Right cardiac atrium (tissue), 5 donors: ENCODE measurements around the gene MAGEH1. TPM values are rescaled to one million over a fixed set of nuclear protein-coding genes. Genes with fewer than 3 reads are reported as not detected.
A peak's percentile ranks its signal among the peaks of the same experiment; 100 is the strongest.
"Not testable (repeated sequence)": the region's sequence is repeated elsewhere in the genome, so short reads cannot be mapped to it uniquely, and the experiment has no call there.

Experiments
- ATAC-seq, 2 donors: fragments of 200-7000 bp; cut with Tn5 transposase; one replicate each; pipeline versions ENCODE4 v1.8.0 to v1.9.1; 2020; ENCODE audit warnings: moderate library complexity in 2 of 2, mild to moderate bottlenecking in 1 of 2
- DNase-seq, 3 donors: peaks; one replicate each; pipeline ENCODE4 v3.0.0-alpha.2; 2020
- H3K27ac ChIP-seq: one replicate; pipeline ENCODE4 v1.5.1; 2013; ENCODE audit warnings: mild to moderate bottlenecking, low read length, control low read depth, moderate library complexity
- H3K27me3 ChIP-seq: one replicate; pipeline ENCODE4 v1.6.1; 2013; ENCODE audit not compliant: control insufficient read depth, insufficient read depth
- H3K4me1 ChIP-seq: one replicate; pipeline ENCODE4 v1.6.1; 2013; ENCODE audit warnings: low read length; ENCODE audit not compliant: control insufficient read depth, insufficient read depth
- H3K4me3 ChIP-seq: one replicate; pipeline ENCODE4 v1.5.1; 2013; ENCODE audit warnings: low read length, control low read depth
- H3K9me3 ChIP-seq: one replicate; pipeline ENCODE4 v1.6.1; 2013; ENCODE audit warnings: low read length; ENCODE audit not compliant: control insufficient read depth
- WGBS: extraction: QIAGEN DNeasy Blood & Tissue Kit; methylation state at CpG from one replicate; pipeline ENCODE4 v1.1.7; 2013; 5-methylcytosine and 5-hydroxymethylcytosine counted together
- intact Hi-C, 4 donors: fragments of 100-400 bp; cut with DNase I; formaldehyde crosslinking; loops; one replicate each; pipeline versions ENCODE4 v1.11.0 to v1.14.0; 2022 to 2023
- polyA plus RNA-seq: library from polyadenylated mRNA; stranded (reverse); fragments of 200-250 nt; gene quantifications from one replicate; pipeline ENCODE4 v1.2.3, GENCODE V29; 2013
- total RNA-seq, 4 donors: library from RNA; stranded (reverse); fragmentation: NEBNext Ultra II Directional; extraction: Animal tissue kit (Norgen Biotek cat#: 25700); gene quantifications; one replicate each; pipeline ENCODE4 v1.2.1, GENCODE V29; 2021
- donor health status: healthy with polysubstance abuse.
- donor health status: DM: no; HTN: yes; CAD: no.
- donor health status: DM: no; HTN: no; CAD: no.
- donor health status: DM: no; HTN: yes; CAD: no; lungs with severe emphysema.
- donor health status: DM: yes; HTN: yes; CAD: no.

Gene MAGEH1
- total and polyA plus RNA-seq, 5 donors = 21.1 to 26.8 (median 22.1) TPM

GRCh38 chrX:55464050-55464449, 12.1 kb downstream of the MAGEH1 start:
- no CpG with 5 or more reads among the region's 5 CpGs for WGBS
- H3K4me1 ChIP-seq, H3K4me3 ChIP-seq, H3K9me3 ChIP-seq, H3K27me3 ChIP-seq, intact Hi-C loops, H3K27ac ChIP-seq, DNase-seq: not testable (repeated sequence)
- ATAC-seq = peak in 1 of 2 donors; percentile 50

- no CpG with 5 or more reads among the region's 5 CpGs for WGBS
- H3K4me3 ChIP-seq, H3K27ac ChIP-seq, H3K4me1 ChIP-seq, DNase-seq, ATAC-seq, intact Hi-C loops, H3K9me3 ChIP-seq, H3K27me3 ChIP-seq: not testable (repeated sequence)
Observed at GRCh38 chrX:55465108-55465507, 13.2 kb downstream of the MAGEH1 start.

- H3K4me3 ChIP-seq, intact Hi-C loops, H3K9me3 ChIP-seq, DNase-seq, ATAC-seq, H3K27ac ChIP-seq, H3K27me3 ChIP-seq, H3K4me1 ChIP-seq: not testable (repeated sequence)
- WGBS = no CpG with 5 or more reads among the region's 5 CpGs
Observed at GRCh38 chrX:55465791-55466190, 13.9 kb downstream of the MAGEH1 start.

- intact Hi-C loops, H3K9me3 ChIP-seq, H3K4me3 ChIP-seq, H3K27ac ChIP-seq, H3K4me1 ChIP-seq, ATAC-seq, DNase-seq, H3K27me3 ChIP-seq: not testable (repeated sequence)
- WGBS = 78% methylated on average over 6 of the region's 8 CpGs
Observed at GRCh38 chrX:55479956-55480355, 28.0 kb downstream of the MAGEH1 start.

GRCh38 chrX:55480390-55481062, 28.6 kb downstream of the MAGEH1 start:
- no peak for DNase-seq
- Histone ChIP-seq H3K27ac (no peak overlapping the region), H3K27me3 (no peaks in the 10 kb centered on the region), H3K9me3 (no peaks in the 10 kb centered on the region), H3K4me3 (no peak overlapping the region), H3K4me1 (no peaks in the 10 kb centered on the region)
- intact Hi-C loops = no loop called here
- WGBS = 56% methylated on average over 3 of the region's 3 CpGs
- ATAC-seq = no peak

- intact Hi-C loops = no loop called here
- Histone ChIP-seq H3K27me3 (no peaks in the 10 kb centered on the region), H3K4me1 (no peaks in the 10 kb centered on the region), H3K9me3 (no peaks in the 10 kb centered on the region), H3K4me3 (no peak overlapping the region), H3K27ac (no peak overlapping the region)
- ATAC-seq (no peak), DNase-seq (no peak)
Observed at GRCh38 chrX:55484948-55485347, 33.0 kb downstream of the MAGEH1 start.

DNA sequence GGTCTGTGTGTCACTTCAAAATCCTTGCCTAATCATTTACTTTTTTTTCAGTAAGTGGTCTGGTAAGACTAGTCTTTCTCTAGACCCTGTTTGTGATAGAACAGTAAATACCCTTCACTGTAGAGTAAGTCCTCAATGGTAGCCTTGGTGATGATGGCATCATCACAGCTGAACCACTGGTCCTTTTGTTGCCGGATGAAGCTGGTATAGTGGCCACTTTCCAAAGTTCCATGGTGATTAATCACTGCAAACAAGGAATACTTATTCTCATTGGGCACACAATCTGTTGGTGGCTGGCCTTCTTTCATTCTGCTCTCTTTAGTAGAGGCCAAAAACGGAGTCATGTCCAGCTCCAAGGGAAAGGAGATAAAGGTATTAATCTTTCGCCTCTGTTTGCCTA, 34.8 kb downstream of the MAGEH1 start:
- Histone ChIP-seq H3K4me3 (no peak overlapping the region), H3K27me3 (no peaks in the 10 kb centered on the region), H3K9me3 (no peaks in the 10 kb centered on the region), H3K27ac (no peak overlapping the region), H3K4me1 (no peaks in the 10 kb centered on the region)
- 57% methylated on average over 3 of the region's 3 CpGs for WGBS
- intact Hi-C loops = no loop called here
- ATAC-seq (no peak), DNase-seq (no peak)

DNA sequence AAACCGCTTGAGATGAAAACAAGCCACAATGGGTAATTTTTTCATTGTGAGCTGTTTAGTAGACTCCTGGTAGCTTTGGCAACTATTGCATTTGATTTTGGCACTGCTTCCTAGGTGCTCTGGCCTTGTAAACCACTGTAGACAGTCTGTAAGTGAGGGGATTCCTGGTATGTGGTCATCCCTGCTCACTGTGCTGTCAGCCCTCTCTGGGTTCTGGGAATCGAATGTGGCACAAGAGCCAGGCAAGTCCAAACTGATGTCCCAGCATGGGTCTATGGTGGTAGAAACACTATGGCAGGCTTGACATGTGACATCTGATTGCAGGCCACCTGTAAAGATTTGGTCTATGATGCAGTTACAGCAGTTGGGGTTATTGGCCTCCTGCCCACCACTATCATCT, 35.2 kb downstream of the MAGEH1 start:
- Histone ChIP-seq H3K27me3 (no peaks in the 10 kb centered on the region), H3K4me1 (no peaks in the 10 kb centered on the region), H3K4me3 (no peak overlapping the region), H3K9me3 (no peaks in the 10 kb centered on the region), H3K27ac (no peak overlapping the region)
- DNase-seq (no peak), ATAC-seq (no peak)
- intact Hi-C loops = no loop called here
- 92% methylated on average over 2 of the region's 2 CpGs for WGBS

DNA sequence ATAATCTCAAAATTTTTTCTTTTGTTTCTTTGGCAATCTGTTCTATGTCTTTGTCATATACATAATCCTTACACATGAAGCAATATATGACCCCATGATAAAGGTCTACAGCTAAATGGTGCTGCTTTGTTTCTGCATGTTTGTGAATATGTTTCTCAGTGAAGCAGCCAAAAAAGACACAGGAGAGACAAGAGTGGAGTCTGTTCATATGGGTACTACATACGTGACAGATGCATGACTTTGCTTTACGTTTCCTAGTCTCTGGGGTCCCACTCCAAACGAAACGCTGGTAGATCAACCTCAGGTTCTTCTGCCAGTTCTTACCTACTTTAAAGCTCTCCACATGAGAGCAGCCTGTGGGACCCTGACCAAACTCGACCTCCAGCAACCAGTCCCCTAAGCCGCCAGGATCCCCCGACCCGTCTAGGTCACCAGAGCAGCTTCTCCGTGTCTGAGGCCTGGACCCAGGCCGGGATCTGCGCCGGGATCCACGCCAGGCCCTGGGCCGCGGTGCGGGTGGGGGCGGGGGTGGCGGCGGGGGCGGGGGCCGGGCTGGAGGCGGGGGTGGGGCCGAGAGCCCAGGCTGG, 36.2 kb downstream of the MAGEH1 start:
- DNase-seq = no peak
- intact Hi-C loops = no loop called here
- Histone ChIP-seq H3K4me3 (peak overlapping the region; percentile 92), H3K27me3 (no peaks in the 10 kb centered on the region), H3K27ac (peak overlapping the region; percentile 84), H3K4me1 (no peaks in the 10 kb centered on the region), H3K9me3 (no peaks in the 10 kb centered on the region)
- WGBS = 3% methylated on average over 23 of the region's 23 CpGs
- no peak for ATAC-seq

DNA sequence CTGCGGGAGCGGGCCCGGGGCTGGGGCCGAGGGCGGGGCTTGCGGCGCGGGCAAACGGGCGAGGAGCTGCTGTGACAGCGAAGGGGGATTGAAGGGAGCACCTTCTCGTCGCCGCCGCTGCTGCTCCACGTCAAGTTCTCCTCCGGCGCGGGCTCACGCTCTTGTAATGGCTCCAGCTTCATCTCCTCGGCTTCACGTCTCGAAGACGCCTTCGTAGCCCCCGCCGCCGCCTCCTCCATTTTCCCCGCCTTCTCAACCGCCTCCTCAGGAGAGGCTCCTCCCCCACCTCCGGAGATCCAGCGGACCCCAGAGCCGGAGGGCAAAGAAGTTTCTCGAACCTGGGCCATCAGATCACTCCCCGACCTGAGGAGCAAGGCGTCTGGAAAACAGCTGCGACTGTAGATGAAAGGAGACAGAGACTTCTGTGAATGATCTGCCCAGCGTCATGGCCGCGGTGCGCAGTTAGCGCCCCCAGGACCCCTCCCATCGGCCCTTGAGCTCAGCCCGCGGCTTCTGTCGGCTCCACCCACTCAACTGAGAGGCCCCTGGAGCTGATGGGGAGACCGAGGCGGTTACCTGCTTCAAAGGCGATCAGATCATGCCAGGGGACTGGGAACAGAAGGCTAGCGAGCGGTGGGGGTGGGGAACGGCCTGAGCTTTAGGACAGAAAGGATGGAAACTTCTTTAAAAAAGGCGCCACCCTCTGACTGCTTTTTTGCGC, 36.8 kb downstream of the MAGEH1 start:
- Histone ChIP-seq H3K4me1 (no peaks in the 10 kb centered on the region), H3K4me3 (peak overlapping the region; percentile 92), H3K27me3 (no peaks in the 10 kb centered on the region), H3K27ac (peak overlapping the region; percentile 99), H3K9me3 (no peaks in the 10 kb centered on the region)
- peak; percentile 64 to 88 (median 86) for DNase-seq
- WGBS = under 1% methylated on average over 50 of the region's 54 CpGs
- peak; percentile 89 to 93 for ATAC-seq
- intact Hi-C loops = no loop called here

DNA sequence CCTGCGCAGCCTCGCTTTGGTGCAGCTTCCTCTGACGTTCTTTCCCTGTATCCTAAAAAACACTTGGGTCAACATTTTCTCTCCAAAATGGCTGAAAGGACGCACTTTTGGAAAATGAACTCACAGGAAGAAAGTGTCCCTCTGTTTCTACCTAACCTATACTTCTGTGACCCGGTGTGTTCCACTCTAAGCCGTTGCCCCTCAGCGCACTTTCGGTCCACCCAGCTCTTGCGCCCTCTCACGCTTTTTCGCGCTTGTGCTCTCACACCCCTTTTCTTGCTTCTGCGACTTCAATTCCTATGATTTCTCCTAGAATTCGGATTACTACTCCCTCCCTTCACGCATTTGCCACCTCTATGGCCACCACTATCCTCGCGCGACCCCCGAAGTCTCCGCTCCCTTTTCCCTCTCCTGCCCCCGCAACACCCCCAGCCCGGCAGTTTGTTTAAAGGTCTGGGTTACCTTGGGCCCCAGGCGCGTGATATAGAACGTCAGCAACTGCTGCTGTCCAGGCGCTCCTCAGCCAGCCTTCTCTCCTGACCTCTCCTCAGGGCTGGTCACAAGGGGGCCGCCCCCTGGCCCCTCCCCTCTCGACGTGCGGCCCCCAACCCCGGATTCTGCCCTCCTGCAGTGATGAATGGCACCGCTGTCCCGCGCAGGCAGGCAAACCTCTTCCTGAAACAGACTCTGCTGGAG, 37.5 kb downstream of the MAGEH1 start, which contains the start of gene USP51:
TSS of gene USP51 (minus strand) at position 535 of the 696 bp plus-strand sequence. CDS start 909 bp downstream, outside the sequence.
- 1% methylated on average over 34 of the region's 34 CpGs for WGBS

More for the DNA sequence above, 37.5 kb downstream of the MAGEH1 start, which contains the start of gene USP51:
- peak within 1 kb of the TSS; percentile 92 for H3K4me3 ChIP-seq
- no peaks in the 10 kb centered on the region for H3K27me3 ChIP-seq
- intact Hi-C loops = no loop called here
- no peaks in the 10 kb centered on the region for H3K4me1 ChIP-seq
- peak; percentile 49 to 77 (median 76) for DNase-seq
- ATAC-seq = peak; percentile 81 to 82
- no peaks in the 10 kb centered on the region for H3K9me3 ChIP-seq
- H3K27ac ChIP-seq = peak within 1 kb of the TSS; percentile 99
